ENCODE measurements around the gene GABBR2.
"Not testable (repeated sequence)": the region's sequence is repeated elsewhere in the genome, so short reads cannot be mapped to it uniquely, and the experiment has no call there.

Gene GABBR2

DNA sequence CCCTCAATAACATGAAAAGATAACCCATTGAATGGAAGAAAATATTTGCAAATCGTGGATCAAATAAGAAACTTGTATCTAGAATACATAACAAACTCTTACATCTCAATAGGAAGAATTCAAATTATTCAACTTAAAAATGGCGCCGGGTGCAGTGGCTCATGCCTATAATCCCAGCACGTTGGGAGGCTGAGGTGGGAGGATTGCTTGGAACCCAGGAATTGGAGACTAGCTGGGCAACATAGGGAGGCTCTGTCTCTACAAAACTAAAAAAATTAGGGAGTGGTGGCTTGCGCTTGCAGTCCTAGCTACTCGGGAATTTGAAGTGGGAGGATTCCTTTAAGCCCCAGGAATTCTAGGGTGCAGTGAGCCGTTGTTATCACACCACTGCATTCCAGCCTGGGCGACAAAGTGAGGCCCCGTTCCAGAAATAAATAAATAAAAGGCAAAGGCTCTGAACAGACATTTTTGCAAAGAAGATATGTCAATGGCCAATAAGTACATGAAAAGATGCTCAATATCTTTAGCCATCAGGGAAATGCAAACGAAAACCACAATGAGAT, 431.7 kb downstream of the GABBR2 start:
- H3K4me3 ChIP-seq (ENCODE audit: low read length), result no peak overlapping the region
- no peak overlapping the region for H3K9ac ChIP-seq (ENCODE audit: low read depth, low read length)
- peaks cover 4% of the 10 kb centered on the region; the same call in 1 of the 2 replicates for H3K4me1 ChIP-seq (ENCODE audit: insufficient read depth, low read length)
- no peak overlapping the region for H3K27ac ChIP-seq (ENCODE audit: low read depth, low read length)
- H3K9me3 ChIP-seq (ENCODE audit: insufficient read depth, low read depth, low read length), result no peaks in the 10 kb centered on the region
- H3K36me3 ChIP-seq (ENCODE audit: insufficient read depth, low read length), result no peaks in the 10 kb centered on the region
- 92% methylated on average over 9 of the region's 10 CpGs for WGBS
- no peaks in the 10 kb centered on the region; the same call in 1 of the 2 replicates for H3K27me3 ChIP-seq (ENCODE audit: insufficient read depth, low read length)

DNA sequence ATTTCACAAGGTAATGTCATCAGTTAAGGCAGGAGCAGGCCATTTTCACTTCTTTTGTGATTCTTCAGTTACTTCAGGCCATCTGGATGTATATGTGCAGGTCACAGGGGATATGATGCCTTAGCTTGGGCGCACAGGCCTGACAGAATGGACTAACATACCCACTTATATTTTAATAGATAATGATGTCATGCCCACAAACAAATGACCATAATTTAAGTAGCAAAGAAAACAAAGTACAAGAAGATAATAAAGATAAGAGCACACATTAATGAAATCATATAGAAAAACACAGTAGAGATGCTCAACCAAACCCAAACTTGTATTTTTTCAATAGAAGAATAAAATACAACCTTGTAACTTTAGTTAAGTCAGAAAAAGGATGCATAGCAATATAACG, 433.6 kb downstream of the GABBR2 start:
- no peak overlapping the region for H3K4me3 ChIP-seq (ENCODE audit: low read length)
- no peak overlapping the region for H3K27ac ChIP-seq (ENCODE audit: low read depth, low read length)
- no peaks in the 10 kb centered on the region for H3K36me3 ChIP-seq (ENCODE audit: insufficient read depth, low read length)
- no peaks in the 10 kb centered on the region; the same call in 1 of the 2 replicates for H3K27me3 ChIP-seq (ENCODE audit: insufficient read depth, low read length)
- H3K9ac ChIP-seq (ENCODE audit: low read depth, low read length), result no peak overlapping the region
- peaks cover 14% of the 10 kb centered on the region; the same call in 1 of the 2 replicates for H3K4me1 ChIP-seq (ENCODE audit: insufficient read depth, low read length)
- WGBS, result no CpG with 5 or more reads among the region's 2 CpGs
- H3K9me3 ChIP-seq (ENCODE audit: insufficient read depth, low read depth, low read length), result no peaks in the 10 kb centered on the region

DNA sequence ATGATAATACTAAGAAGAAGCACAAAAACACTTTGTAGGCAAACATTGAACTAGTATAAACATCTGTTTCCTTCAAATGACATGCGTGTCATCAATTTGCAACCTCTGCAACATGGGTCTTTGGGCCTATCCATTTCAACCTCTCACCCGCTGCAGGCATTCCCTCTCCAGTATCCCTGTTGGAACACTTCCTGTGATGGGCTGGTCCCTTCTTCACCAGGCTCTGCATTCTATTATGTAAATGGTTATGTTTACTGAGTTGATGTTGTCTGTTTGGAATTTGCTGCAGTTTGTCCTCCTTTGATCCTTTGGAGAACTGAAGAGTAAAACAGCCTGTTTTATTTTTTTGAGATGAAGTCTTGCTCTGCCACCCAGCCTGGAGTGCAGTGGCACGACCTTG, 436.7 kb downstream of the GABBR2 start:
- H3K27ac ChIP-seq (ENCODE audit: low read depth, low read length), result no peak overlapping the region
- 94% methylated on average over 3 of the region's 3 CpGs for WGBS
- no peak overlapping the region for H3K9ac ChIP-seq (ENCODE audit: low read depth, low read length)
- no peaks in the 10 kb centered on the region for H3K27me3 ChIP-seq (ENCODE audit: insufficient read depth, low read length)
- no peaks in the 10 kb centered on the region for H3K36me3 ChIP-seq (ENCODE audit: insufficient read depth, low read length)
- H3K4me3 ChIP-seq (ENCODE audit: low read length), result no peak overlapping the region
- H3K4me1 ChIP-seq (ENCODE audit: insufficient read depth, low read length), result peaks cover 14% of the 10 kb centered on the region; the same call in 1 of the 2 replicates
- no peaks in the 10 kb centered on the region for H3K9me3 ChIP-seq (ENCODE audit: insufficient read depth, low read depth, low read length)

DNA sequence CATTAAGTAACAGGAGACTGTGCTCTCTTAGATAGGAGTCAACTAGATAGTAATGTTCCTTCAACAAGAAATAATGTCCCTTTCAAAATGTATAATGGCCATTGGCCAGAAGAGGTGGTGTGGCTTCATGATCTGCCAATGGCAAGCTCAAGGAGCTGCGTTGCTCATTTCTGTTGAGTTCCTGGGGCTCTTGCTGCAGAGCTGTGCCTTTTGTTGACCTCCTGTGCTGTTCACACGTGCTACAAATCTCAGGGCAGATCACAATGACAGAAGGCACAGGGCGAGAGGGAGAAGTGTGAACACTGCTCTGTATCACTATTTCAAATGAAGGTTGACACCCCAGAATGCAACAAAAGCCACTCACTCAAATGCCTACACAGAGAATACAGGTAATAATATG, 437.3 kb downstream of the GABBR2 start:
- no peaks in the 10 kb centered on the region for H3K27me3 ChIP-seq (ENCODE audit: insufficient read depth, low read length)
- no peak overlapping the region for H3K9ac ChIP-seq (ENCODE audit: low read depth, low read length)
- WGBS, result 72% methylated on average over 3 of the region's 3 CpGs
- H3K4me1 ChIP-seq (ENCODE audit: insufficient read depth, low read length), result peaks cover 14% of the 10 kb centered on the region; the same call in 1 of the 2 replicates
- no peaks in the 10 kb centered on the region for H3K9me3 ChIP-seq (ENCODE audit: insufficient read depth, low read depth, low read length)
- no peak overlapping the region for H3K27ac ChIP-seq (ENCODE audit: low read depth, low read length)
- no peak overlapping the region for H3K4me3 ChIP-seq (ENCODE audit: low read length)
- no peaks in the 10 kb centered on the region for H3K36me3 ChIP-seq (ENCODE audit: insufficient read depth, low read length)

GRCh38 chr9:98270284-98270683, 438.5 kb downstream of the GABBR2 start:
- not testable (repeated sequence) for H3K36me3 ChIP-seq (ENCODE audit: insufficient read depth, low read length); H3K9me3 ChIP-seq (ENCODE audit: insufficient read depth, low read depth, low read length); H3K27ac ChIP-seq (ENCODE audit: low read depth, low read length); H3K9ac ChIP-seq (ENCODE audit: low read depth, low read length); H3K4me3 ChIP-seq (ENCODE audit: low read length); H3K27me3 ChIP-seq (ENCODE audit: insufficient read depth, low read length)
- WGBS, result 86% methylated on average over 11 of the region's 11 CpGs
- H3K4me1 ChIP-seq (ENCODE audit: insufficient read depth, low read length), result peaks cover 19% of the 10 kb centered on the region; the same call in 1 of the 2 replicates

DNA sequence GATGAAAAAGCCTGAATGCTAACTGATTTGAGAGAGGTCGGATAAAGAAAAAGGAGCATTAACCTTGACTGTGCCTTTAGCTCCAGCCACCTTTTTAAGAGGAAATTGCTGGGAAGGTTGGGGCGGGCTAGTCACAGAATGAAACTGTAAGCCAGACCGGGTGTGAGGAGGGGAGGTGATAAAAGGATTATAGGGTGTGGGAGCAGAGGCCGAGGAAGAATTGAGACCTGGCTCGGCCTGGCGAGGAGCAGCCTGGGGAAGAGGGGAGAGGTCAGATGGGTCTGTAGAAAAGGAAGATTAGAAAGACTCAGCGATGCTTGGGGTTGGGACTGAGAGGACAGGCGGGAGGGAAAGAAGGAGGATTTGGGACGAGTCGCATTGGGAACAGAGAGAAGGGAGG, 439.1 kb downstream of the GABBR2 start:
- not testable (repeated sequence) for H3K27ac ChIP-seq (ENCODE audit: low read depth, low read length); H3K27me3 ChIP-seq (ENCODE audit: insufficient read depth, low read length); H3K9ac ChIP-seq (ENCODE audit: low read depth, low read length); H3K4me3 ChIP-seq (ENCODE audit: low read length); H3K36me3 ChIP-seq (ENCODE audit: insufficient read depth, low read length); H3K9me3 ChIP-seq (ENCODE audit: insufficient read depth, low read depth, low read length)
- H3K4me1 ChIP-seq (ENCODE audit: insufficient read depth, low read length), result peaks cover 25% of the 10 kb centered on the region
- 58% methylated on average over 10 of the region's 10 CpGs for WGBS

GRCh38 chr9:98267556-98267955, 441.2 kb downstream of the GABBR2 start:
- not testable (repeated sequence) for H3K4me3 ChIP-seq (ENCODE audit: low read length); H3K27ac ChIP-seq (ENCODE audit: low read depth, low read length); H3K9me3 ChIP-seq (ENCODE audit: insufficient read depth, low read depth, low read length); H3K27me3 ChIP-seq (ENCODE audit: insufficient read depth, low read length); H3K36me3 ChIP-seq (ENCODE audit: insufficient read depth, low read length); H3K9ac ChIP-seq (ENCODE audit: low read depth, low read length)
- H3K4me1 ChIP-seq (ENCODE audit: insufficient read depth, low read length), result peaks cover 24% of the 10 kb centered on the region
- WGBS, result 94% methylated on average over 8 of the region's 8 CpGs

- no peak overlapping the region for H3K4me3 ChIP-seq (ENCODE audit: low read length)
- H3K27ac ChIP-seq (ENCODE audit: low read depth, low read length), result no peak overlapping the region
- H3K27me3 ChIP-seq (ENCODE audit: insufficient read depth, low read length), result no peaks in the 10 kb centered on the region
- H3K9ac ChIP-seq (ENCODE audit: low read depth, low read length), result no peak overlapping the region
- peaks cover 13% of the 10 kb centered on the region for H3K4me1 ChIP-seq (ENCODE audit: insufficient read depth, low read length)
- no peaks in the 10 kb centered on the region for H3K9me3 ChIP-seq (ENCODE audit: insufficient read depth, low read depth, low read length)
- H3K36me3 ChIP-seq (ENCODE audit: insufficient read depth, low read length), result no peaks in the 10 kb centered on the region
- 89% methylated on average over 2 of the region's 2 CpGs for WGBS
Measured at GRCh38 chr9:98264516-98264915, 444.2 kb downstream of the GABBR2 start.

DNA sequence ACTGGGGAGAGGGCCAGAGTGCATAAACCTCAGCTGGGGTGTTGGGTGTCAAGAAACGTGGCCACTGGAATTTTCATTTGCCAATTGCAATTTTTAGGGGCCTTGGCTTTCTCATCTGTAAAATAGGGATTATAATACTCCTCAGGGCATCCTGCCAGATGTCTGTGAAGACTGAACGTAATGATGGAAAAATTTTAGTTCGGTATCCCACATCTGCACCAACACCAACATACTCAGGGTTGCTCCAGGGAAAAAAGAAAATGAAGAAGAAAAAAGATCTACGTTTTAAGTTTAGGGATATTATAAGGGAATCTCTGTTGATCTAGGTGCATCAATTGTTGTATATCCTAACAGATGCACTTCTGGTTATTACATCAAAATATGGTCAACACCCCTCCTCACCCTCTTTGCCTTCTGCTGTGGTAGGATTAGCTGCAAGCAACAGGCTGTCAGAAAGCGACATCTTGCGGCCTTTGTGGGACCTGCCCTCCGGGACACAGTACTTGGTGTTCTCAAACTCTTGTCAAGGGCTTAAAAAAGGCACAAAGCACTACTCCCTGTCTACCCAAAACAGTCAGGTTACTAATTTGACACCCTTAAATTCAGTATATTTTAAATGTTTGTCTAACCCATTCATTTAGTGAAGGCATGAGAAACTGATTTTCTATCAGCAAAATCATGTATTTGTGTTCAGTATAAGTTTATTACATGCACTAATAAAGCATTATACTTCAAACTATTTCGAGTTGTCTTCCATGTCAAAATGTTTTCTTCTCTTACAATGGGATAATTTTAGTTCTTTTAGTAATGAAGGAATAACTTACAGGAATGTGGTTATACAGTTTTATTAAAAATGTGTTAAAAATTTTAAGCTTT, 445.0 kb downstream of the GABBR2 start:
- H3K9ac ChIP-seq (ENCODE audit: low read depth, low read length), result no peak overlapping the region
- H3K27me3 ChIP-seq (ENCODE audit: insufficient read depth, low read length), result no peaks in the 10 kb centered on the region
- no peak overlapping the region for H3K4me3 ChIP-seq (ENCODE audit: low read length)
- 18% methylated on average over 5 of the region's 8 CpGs for WGBS
- peaks cover 13% of the 10 kb centered on the region for H3K4me1 ChIP-seq (ENCODE audit: insufficient read depth, low read length)
- H3K9me3 ChIP-seq (ENCODE audit: insufficient read depth, low read depth, low read length), result no peaks in the 10 kb centered on the region
- no peaks in the 10 kb centered on the region for H3K36me3 ChIP-seq (ENCODE audit: insufficient read depth, low read length)
- H3K27ac ChIP-seq (ENCODE audit: low read depth, low read length), result no peak overlapping the region

- no CpG with 5 or more reads among the region's 1 CpG for WGBS
- Histone ChIP-seq H3K9me3 (ENCODE audit: insufficient read depth, low read depth, low read length) (no peaks in the 10 kb centered on the region), H3K36me3 (ENCODE audit: insufficient read depth, low read length) (no peaks in the 10 kb centered on the region), H3K9ac (ENCODE audit: low read depth, low read length) (no peak overlapping the region), H3K4me1 (ENCODE audit: insufficient read depth, low read length) (peaks cover 13% of the 10 kb centered on the region), H3K27ac (ENCODE audit: low read depth, low read length) (no peak overlapping the region), H3K27me3 (ENCODE audit: insufficient read depth, low read length) (no peaks in the 10 kb centered on the region), H3K4me3 (ENCODE audit: low read length) (no peak overlapping the region)
Measured at GRCh38 chr9:98263080-98263479, 445.7 kb downstream of the GABBR2 start.

DNA sequence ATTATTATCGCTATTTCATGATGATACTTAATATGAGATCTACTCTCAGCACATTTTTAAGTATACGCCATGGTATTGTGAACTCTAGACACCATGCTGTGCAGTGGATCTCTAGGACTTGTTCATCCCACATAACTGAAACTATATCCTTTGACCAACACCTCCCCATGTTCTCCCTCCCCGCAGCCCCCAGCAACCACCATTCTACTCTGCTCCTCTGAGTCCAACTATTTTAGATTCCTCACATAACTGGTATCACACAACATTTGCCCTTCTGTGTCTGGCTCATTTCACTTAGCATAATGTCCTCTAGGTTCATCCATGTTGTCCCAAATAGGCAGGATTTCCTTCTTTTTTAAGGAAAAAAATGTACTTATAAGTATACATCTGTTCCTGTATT, 446.7 kb downstream of the GABBR2 start:
- Histone ChIP-seq H3K27ac (ENCODE audit: low read depth, low read length) (no peak overlapping the region), H3K4me1 (ENCODE audit: insufficient read depth, low read length) (peaks cover 13% of the 10 kb centered on the region), H3K4me3 (ENCODE audit: low read length) (no peak overlapping the region), H3K27me3 (ENCODE audit: insufficient read depth, low read length) (no peaks in the 10 kb centered on the region), H3K9me3 (ENCODE audit: insufficient read depth, low read depth, low read length) (no peaks in the 10 kb centered on the region), H3K9ac (ENCODE audit: low read depth, low read length) (no peak overlapping the region), H3K36me3 (ENCODE audit: insufficient read depth, low read length) (no peaks in the 10 kb centered on the region)
- whole genome bisulfite sequencing, result 96% methylated on average over 3 of the region's 3 CpGs

Measured in HUES64 (cell line).